GM19240 (cell line): ENCODE data around the gene BLOC1S3.

Source experiments
- DNase-seq: peaks from one replicate; pipeline ENCODE4 v3.0.0; 2011; ENCODE audit warnings: low spot score; ENCODE audit not compliant: insufficient read length

BLOC1S3 gene

DNA sequence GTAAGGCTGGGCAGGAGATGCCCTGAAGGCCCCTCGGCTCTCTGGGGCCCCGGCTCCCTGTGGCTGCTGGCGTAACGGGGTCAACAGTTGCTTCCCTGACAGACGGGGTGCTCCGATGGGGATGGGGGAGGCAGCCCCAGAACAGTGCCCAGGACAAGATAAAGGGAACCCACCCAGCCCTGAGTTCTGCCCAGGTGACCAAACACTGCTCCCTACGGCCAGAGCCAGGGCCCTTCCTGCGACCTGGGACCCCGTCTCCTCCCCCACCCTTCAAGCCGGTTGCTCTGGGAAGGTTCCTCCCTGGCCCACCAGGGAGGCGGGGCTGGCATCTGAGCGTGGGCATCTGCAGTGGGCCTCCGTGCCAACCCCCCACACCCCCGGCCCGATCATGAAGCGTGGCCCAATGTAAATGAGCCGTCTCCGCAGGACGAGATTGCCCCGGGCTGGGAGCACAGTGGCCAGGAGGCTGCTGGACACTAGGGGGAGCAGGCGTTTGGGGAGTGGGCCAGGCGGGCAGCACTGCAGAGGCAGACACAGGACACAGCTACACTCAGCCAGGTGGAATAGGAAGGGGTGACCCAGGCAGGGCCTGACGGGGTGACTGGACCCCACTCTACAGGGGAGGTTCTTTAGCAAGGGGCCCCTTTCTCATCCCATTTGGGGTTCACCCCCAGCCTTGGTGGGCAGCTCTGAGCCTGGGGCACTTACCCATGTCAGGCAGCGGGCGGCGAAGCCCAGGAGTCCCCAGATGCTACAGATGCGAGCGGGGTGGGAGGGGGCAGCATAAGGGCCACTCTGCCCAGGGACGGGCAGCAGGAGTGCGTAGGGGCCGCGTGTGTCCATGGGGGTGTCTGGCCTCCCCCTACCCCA, 16.6 kb upstream of the BLOC1S3 start:
- no peak for DNase-seq

DNA sequence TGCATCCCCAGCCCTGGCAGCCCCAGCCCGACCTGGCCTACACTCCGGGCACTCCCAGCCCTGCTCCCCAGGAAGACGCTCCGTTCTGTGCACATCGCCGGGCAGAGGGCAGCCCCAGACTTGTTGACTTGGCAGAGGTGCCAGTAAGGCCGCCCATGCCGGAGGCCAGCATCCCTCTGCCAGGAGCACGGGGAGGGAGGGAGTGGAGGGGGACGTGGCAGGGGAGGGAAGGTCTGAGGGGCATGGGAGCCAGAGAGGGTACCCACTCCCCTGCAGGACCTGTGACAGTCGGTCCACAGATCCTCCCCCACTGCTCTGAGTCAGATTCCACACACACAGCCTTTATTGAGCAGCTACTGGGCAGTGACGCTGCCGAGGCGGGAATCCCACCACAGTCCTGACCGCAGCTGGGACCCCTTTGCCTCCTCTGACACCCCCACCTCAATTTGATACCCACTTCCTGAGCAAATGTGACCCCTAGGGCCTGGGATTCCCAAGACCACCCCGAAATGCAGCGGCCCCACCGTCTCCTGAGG, 15.9 kb upstream of the BLOC1S3 start:
- DNase-seq, result no peak

DNA sequence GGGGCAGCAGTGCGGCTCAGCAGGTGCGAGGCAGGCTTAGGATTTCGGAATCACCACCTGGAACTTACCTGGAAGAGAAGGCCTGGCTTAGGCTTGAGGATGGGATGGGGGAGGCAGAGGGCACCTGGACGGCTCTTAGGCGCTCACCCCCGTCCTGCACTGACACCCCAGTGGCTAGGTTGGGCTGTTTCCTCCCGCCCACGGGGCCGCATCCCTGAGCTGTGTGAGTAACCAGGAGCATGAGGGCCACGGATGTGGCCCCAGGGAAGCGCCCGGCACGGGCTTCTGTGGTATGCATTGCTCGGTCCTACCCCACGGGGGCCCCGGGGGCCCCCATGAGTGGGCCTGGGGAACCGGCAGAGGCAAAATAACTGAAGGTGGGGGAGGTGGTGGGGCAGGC, 15.4 kb upstream of the BLOC1S3 start:
- no peak for DNase-seq

DNA sequence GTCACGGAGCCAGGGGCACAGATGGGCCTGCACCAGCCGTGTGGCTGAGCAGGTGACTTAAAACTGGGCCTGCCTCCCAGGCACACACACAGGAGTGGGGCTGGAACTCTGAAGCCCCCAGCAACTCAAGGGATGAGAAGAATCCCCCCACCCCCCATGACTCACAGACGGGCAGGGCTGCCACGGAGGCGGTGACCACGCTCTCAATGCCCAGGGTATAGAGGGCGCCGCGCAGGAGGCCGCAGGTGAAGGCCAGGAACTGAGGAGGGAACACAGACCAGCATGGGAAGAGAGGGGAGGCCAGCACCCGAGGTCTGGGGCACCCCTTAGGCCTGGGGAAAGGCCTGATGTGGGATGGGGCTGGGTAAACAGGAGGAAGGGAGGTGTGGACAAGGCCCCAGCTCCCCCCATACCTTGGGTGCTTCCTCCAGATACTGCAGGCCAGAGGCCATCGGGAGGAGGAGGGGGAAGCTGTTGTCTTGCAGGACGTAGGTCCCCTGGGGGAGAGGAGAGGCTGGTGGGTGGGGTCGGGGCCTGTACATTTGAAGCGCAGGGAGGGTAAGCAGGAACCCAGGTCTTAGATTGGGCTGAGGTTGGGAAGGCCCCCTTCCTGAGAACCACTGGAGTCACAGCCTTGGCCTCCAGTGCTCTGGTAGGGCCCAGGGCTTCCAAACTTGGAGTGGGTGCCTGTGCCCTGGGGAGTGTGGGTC, 14.7 kb upstream of the BLOC1S3 start:
- DNase-seq, result no peak

DNA sequence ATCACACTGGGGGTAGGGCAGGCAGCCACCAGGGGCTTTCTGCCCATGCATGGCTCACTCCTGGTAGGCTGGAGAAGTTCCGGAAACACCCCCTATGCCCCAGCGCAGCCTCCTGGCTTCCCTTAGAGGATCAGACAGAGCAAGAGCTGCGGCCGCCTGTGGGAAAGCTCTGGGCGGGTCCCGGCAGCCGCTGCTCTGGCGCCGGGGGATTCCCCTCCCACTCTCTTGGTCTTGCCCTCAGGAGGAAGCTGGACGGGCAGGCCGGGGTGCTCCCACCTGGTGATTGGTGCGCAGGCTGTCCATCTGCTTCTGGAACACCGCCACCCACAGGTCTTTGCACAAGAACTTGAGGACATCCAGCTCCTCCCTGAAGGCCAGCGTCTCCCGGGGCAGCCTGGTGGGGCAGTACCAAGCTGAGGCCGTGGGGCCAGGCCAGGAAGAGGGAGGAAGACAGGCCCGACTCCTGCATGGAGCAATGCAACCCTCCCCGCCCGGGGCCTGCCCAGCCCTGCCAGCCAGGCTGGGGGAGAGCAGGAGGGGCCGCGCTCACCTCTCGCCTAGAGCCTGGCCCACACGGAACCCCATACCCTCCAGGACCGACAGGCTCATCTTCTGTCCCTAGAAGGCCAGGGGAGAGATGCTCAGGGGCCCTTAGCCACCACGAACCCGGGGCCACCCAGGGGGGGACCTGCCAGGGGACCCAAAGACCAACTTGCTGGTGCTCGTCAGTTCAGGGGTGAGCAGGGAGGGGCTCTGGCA, 13.8 kb upstream of the BLOC1S3 start:
- DNase-seq, result no peak

DNA sequence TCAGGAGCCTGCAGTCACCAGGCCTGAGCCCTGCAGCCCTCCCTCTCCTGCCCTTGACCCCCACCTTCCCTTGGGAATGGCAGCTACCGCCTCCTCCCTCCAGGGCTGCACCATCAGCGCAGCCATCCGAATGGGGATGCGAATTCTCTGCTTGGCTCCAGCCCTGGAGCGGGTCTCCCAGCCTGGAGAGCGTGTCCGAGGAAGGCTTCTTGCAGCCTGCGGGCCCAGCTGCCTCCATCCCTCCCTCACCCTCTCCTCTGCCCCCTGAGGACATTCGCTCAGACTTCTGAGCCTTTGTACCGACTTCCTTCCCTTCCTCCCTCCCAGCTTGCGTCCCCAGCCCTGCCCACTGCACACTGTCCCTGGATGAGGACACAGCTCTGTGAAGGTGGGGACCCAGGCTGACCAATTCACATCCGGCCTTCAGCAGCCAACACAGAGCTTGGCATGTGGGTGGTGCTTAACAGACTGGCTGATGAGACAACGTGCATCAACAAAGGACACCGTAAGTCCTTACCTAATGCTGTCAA, 11.8 kb upstream of the BLOC1S3 start:
- DNase-seq, result no peak

DNA sequence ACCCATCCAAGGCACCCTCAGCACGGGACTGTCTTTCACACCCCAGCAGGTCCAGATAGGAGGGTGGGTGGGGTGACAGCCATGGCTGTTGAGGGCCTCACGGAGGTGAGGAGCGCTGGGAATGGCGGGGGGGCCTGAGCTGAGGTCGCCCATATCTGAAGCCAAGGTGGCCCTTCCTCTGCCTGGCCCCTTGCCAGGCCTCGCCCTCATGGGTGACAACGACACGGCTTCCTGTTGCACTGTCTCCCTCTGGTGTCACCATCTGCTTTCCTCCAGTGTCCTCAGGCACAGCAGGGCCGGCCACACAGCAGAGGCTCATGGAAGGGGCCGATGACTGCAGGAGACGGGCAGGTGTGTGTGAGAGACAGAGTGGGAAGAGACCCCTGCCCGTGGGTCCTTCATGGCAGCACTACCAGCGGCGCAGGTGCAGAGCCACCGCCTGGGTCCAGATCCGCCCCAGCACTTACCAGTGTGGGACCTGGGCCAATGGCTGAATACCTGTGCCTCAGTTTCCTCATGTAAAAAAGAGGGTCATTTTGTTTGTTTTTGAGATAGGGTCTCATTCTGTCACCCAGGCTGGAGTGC, 9.7 kb upstream of the BLOC1S3 start:
- no peak for DNase-seq

DNA sequence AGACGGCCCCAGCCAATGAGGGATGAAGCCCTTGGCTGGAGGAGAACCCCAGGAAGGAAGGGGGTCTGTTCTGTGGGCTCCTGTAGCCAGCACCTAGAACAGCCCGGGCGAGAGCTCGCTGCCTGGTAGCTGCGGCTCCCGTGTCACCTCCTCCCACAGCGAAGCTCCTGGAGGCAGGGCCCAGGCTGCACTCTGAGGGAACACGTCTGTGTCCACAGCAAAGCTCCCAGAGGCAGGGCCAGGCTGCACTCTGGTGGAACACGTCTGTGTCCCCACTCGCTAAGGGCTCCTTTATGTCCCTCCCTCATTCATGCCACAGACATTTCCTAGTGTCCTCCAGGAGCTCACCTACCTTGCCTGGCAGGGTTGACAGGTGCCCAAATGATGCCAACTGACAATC, 9.0 kb upstream of the BLOC1S3 start:
- no peak for DNase-seq

DNA sequence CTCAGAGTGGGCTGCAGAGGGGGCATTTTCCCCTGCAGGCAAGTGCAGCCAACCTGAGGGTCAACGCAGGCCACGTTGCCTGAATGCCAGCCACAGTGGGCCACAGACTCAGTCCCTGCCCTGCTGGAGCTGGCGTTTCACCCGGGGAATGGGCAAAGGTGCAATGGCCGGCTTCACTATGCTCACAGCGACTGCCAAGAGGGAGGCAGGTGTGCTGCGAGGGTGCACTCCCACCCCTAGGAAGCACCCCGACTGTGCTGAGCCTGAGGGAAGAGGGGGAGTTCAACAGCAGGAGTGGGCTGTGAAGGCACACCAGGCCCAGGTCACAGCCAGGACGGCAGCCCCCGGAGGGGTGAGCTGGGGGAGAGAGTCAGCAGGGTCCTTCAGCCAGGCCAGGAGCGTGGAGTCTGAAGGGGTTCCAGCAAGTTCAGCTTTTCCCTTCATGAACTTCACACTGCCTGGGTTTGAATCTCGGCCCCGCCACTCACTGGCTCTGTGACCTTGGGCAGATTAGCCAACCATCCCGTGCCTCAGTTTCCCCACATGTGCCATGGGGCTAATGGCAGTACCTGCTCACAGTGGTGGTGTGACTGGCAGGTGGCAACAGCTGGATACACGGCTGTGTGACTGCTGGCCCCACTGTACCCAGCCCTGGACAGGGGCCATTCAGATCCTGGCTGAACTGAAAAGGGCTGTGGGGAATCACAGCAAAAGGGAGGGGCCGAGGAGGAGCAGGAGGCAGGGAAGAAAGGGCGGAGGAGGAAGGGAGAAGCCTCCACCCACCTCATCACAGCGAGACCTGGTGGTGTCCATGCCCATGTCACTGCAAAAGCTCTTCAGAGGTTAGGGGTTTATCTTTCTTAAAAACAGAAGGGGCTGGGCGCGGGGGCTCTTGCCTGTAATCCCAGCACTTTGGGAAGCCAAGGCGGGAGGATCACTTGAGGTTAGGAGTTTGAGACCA, 8.2 kb upstream of the BLOC1S3 start:
- no peak for DNase-seq

DNA sequence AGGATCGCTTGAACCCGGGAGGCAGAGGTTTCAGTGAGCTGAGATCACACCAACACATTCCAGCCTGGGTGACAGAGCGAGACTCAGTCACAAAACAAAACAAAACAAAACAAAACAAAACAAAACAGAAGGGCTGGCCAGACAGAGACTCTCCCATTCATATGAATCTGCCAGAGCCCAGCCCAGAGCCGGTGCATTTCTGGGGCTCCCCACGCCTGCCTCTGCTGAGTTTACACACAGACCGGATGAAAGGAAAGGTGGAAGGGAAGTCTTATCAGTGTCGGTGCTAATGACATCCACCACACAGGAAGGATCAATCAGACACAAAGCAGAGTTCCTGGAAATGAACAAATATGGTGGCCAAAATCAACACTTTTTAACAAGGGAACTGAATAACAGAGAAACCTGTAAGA, 7.4 kb upstream of the BLOC1S3 start:
- no peak for DNase-seq

DNA sequence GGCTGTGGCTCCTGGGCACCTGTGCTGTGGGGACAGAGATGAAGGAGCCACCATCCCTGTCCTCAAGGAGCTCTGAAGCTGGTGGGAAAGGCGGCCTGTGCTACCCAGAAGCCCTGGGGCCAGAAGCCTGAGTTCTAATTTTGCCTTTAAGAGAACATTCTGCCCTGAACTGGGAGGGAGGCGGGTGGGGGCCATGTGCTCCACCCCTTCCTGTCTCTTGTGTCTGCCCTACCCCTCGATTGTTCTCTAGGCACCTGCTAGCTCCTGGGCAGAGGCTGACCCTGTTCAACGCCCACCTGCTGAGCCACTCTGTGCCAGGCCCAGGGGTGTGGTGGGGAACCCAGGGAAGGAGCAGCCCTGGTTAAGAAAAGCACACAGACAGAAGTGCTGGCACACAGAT, 6.4 kb upstream of the BLOC1S3 start:
- no peak for DNase-seq

DNA sequence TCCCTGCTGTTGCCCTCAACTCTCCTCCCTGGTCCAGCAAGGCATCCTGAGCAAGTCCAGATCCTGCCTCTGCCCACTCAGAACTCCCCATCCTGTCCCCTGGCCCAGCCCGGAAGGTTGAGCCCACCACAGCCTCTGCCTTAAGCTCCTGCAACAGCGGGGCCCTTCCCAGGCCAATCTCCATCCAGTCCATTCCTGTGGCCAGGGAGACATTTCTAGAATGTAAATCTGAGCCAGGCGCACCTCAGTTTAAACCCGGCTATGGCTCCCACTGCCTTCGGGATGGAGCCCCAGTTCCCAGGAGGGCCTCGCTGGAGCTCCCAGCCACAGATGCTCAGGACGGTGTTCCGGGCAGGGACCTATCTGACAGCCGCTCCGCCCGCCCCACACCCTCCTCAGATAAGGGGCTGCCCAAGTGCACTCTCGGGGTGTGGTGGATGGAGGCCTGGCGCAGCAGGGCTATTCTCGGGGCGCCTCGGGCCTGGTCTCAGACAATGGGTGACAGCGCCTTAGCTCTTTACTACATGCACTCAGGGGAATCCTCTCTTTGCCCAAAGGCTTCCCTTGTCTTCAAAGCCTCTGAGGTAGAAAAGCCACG, 5.9 kb upstream of the BLOC1S3 start:
- DNase-seq, result no peak

DNA sequence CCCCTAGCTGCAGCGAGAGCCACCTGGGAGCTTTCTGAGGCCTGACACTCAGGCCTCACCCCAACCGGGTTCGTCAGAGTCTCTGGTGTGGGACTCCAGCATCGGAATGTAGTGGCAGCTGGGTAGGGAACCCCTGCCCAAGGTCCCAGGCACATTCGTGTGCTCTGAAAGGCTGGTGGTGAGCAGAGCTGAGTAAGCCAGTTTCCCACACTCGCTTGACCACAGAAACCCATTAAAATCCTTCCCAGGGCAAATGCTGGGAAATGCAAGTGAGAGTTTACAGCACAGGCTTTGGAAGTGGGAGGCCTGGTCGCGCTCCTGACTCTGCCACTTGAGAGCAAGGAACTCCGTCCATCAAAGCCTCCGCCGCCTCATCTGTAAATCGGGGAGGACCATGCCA, 4.8 kb upstream of the BLOC1S3 start:
- DNase-seq, result no peak

DNA sequence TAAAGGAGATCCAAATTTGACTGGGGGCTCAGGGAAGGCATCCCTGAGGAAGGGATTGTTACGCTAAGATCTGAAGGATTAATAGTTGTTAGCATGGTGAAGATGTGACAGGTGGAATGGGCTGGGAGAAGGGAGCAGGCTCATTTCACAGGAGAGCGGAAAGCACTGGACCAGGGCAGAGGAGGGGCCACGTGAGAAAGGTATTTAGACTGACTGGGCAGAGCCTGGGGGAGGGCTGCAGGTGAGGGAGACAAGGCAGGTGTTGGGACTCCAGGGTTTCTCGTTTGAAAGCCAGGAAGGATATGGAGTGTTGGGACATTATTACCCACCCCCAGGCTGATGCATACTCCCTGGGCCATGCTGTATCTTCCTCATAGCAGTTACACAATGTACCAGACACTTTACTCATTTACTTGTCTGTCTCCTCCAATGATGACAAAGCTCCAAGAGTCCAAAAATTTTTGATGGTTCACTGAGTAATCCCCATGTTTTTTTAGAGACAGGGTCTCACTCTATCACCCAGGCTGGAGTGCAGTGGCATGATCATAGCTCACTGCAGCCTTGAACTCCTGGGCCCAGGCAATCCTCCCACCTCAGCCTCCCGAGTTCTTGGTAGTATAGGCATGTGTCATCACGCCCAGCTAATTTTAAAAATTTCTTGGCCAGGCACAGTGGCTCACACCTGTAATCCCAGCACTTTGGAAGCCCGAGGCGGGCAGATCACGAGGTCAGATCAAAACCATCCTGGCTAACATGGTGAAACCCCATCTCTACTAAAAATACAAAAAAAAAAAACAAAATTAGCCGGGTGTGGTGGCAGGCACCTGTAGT, 2.9 kb upstream of the BLOC1S3 start:
- DNase-seq, result no peak

DNA sequence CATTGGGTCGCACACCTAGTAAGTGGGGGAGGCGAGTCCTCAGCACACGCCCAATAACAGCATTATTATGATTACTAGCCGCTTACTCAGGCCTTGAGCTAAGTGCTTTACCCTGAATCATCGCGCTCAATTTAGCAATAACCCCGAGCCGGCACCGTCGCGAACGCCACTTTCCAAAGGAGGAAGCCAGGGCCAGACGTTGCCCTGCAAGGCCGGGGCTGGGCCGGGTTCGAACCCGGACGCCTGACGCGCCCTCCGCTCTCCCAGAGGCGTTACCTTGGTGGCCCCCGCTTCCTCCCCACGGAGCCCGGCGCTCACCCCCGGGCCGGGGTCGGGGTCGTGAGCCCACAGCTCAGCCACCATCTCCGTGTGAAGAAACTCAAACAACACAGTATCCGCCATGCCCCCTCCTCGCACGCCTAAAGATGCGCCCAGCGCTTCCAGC, 745 bp upstream of the BLOC1S3 start, which contains the start of gene TRAPPC6A:
TSS of gene TRAPPC6A (minus strand) at position 421 of the 445 bp plus-strand sequence. CDS start at position 402, 19 bp downstream.
- DNase-seq, result no peak

DNA sequence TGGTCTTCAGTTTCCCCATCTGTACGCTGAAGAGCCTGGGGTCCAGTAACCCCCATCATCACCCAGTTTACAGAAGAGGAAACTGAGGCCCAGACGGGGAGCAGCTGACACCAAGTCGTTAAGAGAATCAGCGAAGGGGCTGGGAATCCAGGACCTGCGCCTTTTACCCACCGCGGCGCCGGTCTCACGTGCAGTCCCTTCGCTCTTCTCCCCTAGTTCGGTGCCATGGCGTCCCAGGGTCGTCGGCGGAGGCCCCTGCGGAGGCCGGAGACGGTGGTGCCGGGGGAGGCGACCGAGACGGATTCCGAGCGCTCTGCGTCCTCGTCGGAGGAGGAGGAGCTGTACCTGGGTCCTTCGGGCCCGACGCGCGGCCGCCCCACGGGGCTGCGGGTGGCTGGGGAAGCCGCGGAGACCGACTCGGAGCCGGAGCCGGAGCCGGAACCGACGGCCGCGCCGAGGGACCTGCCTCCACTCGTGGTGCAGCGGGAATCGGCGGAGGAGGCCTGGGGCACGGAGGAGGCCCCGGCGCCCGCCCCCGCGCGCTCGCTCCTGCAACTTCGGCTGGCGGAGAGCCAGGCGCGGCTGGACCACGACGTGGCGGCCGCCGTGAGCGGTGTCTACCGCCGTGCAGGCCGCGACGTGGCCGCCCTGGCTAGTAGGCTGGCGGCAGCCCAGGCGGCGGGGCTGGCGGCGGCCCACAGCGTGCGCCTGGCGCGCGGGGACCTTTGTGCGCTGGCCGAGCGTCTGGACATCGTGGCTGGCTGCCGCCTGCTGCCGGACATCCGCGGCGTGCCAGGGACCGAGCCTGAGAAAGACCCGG, 698 bp downstream of the BLOC1S3 start:
- no peak for DNase-seq

DNA sequence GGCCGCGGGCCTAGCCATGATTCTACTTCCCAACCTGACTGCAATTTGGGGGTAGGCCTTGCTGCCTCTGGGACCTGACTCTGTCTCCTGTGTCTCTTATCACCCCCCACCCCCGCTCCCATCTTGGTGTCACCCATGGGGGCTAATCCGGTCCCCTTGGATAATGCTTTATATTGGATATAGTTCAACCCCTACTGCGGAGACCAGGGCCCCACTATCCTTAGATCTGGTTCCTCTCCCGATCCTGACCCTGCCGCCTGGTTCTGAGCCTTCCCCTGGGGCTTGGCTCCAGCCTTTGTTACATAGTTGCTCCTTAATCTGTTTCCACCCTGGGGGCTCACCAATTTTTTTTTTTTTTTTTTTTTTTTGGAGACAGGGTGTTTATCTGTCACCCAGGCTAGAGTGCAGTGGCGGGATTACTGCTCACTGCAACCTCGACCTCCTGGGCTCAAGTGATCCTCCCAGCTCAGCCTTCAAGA, 1.3 kb downstream of the BLOC1S3 start:
- DNase-seq, result no peak

DNA sequence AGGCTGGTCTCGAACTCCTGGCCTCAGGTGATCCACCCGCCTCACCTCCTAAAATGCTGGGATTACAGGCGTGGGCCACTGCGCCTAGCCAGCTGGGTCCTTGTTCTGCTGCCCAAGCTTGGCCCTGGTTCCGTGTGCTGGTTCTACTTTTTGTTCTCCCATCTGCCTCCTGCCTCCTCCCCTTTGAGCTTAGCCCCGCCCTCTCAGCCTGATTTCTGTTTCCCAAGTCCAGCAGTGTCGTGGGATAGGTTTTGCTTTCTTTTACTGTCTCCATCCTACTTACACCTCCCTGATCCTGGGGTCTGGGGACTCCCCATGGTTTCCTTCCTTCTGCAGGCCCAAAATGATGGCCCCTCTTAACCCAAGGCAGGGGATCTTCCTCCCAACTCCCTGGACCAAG, 2.4 kb downstream of the BLOC1S3 start:
- DNase-seq, result no peak
